Osteoblast (primary cell): ENCODE data around the gene NKX2-3. TPM values are rescaled to one million over a fixed set of nuclear protein-coding genes. Genes with fewer than 3 reads are reported as not detected.

Experiments used
- DNase-seq: peaks from one replicate; pipeline ENCODE4 v3.0.0; 2011; ENCODE audit warnings: low spot score, mixed read lengths; ENCODE audit not compliant: insufficient read length; ENCODE audit errors: missing footprints
- H2AFZ ChIP-seq: 2 replicates; pipeline ENCODE4 v1.6.0; 2011; ENCODE audit warnings: mild to moderate bottlenecking, low read length
- H3K27ac ChIP-seq: 2 replicates; pipeline ENCODE4 v1.5.1; 2011; ENCODE audit warnings: mild to moderate bottlenecking, low read depth, low read length, moderate library complexity
- H3K27me3 ChIP-seq: 2 replicates; pipeline ENCODE4 v1.6.0; 2012; ENCODE audit warnings: mild to moderate bottlenecking, control low read depth, inconsistent platforms, low read length, moderate library complexity; ENCODE audit not compliant: insufficient read depth
- H3K36me3 ChIP-seq: 2 replicates; pipeline ENCODE4 v1.5.1; 2011; ENCODE audit warnings: mild to moderate bottlenecking, low read length, control low read depth, moderate library complexity; ENCODE audit not compliant: insufficient read depth
- H3K4me1 ChIP-seq: 2 replicates; pipeline ENCODE4 v1.5.1; 2011; ENCODE audit warnings: mild to moderate bottlenecking, low read length, control low read depth, moderate library complexity; ENCODE audit not compliant: insufficient read depth
- H3K4me2 ChIP-seq: 2 replicates; pipeline ENCODE4 v1.6.0; 2011; ENCODE audit warnings: mild to moderate bottlenecking, low read length; ENCODE audit not compliant: insufficient read depth
- H3K4me3 ChIP-seq: fragments of 200-600 bp; sonication (generic); 3 replicates; pipeline ENCODE4 v1.5.1; 2012; ENCODE audit warnings: mild to moderate bottlenecking, low read length, inconsistent platforms; ENCODE audit not compliant: insufficient read depth
- H3K79me2 ChIP-seq: 2 replicates; pipeline ENCODE4 v1.6.0; 2012; ENCODE audit warnings: mild to moderate bottlenecking, low read length, control low read depth, inconsistent platforms; ENCODE audit not compliant: insufficient read depth
- H3K9me3 ChIP-seq: 2 replicates; pipeline ENCODE4 v1.5.1; 2011; ENCODE audit warnings: low read depth, low read length, control low read depth
- H4K20me1 ChIP-seq: 2 replicates; pipeline ENCODE4 v1.6.0; 2012; ENCODE audit warnings: mild to moderate bottlenecking, low read length, control low read depth; ENCODE audit not compliant: insufficient read depth
- CTCF ChIP-seq: IDR thresholded peaks from 2 replicates; pipeline ENCODE4 v1.5.1; 2011; ENCODE audit warnings: mild to moderate bottlenecking, low read depth, low read length, moderate library complexity; ENCODE audit errors: extremely low read depth
- total RNA-seq: library from RNA; depleted of rRNA; stranded (reverse); fragments of >200 nt; gene quantifications from 2 replicates; pipeline ENCODE4 v1.2.3, GENCODE V29; 2012

NKX2-3 gene
- total RNA-seq, 1 donor: not detected

DNA sequence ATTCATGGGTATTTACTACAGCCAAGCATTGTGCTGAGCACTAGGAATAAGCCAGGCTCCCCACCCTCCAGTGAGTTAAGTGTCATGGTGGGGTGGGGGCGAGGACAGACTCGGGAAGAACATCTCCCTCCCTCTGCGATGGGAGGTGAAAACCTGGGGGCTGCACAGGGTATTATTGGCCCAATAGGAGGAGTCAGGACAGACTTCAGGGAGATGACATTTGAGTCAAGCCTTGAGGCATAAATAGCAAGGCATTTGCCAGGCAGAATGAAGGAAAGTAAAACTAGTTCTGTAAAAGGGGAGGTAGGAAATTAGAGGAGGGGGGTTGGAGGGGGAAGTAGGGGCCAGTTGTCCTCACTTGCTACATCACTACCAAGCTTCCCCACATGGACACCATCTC, 18.9 kb downstream of the NKX2-3 start:
- H3K4me1 ChIP-seq: peaks cover 5% of the 10 kb centered on the region
- H3K9me3 ChIP-seq: no peaks in the 10 kb centered on the region
- DNase-seq: no peak
- H2AFZ ChIP-seq: no peak overlapping the region
- no peaks in the 10 kb centered on the region for H4K20me1 ChIP-seq
- TF ChIP-seq CTCF: no peak
- H3K4me3 ChIP-seq: no peak overlapping the region
- no peak overlapping the region for H3K4me2 ChIP-seq
- H3K27me3 ChIP-seq: peaks cover 62% of the 10 kb centered on the region
- no peaks in the 10 kb centered on the region for H3K79me2 ChIP-seq
- H3K27ac ChIP-seq: no peak overlapping the region
- H3K36me3 ChIP-seq: no peaks in the 10 kb centered on the region

- Histone ChIP-seq H3K27ac (no peak overlapping the region), H3K9me3 (no peaks in the 10 kb centered on the region), H3K4me1 (no peaks in the 10 kb centered on the region), H4K20me1 (no peaks in the 10 kb centered on the region), H3K4me2 (no peak overlapping the region), H3K36me3 (no peaks in the 10 kb centered on the region), H2AFZ (no peak overlapping the region), H3K4me3 (no peak overlapping the region), H3K27me3 (peaks cover 48% of the 10 kb centered on the region), H3K79me2 (no peaks in the 10 kb centered on the region)
- DNase-seq: no peak
- TF ChIP-seq CTCF: no peak
Observed at GRCh38 chr10:99555371-99555770, 22.6 kb downstream of the NKX2-3 start.

- TF ChIP-seq CTCF: no peak
- H4K20me1 ChIP-seq: no peaks in the 10 kb centered on the region
- no peak for DNase-seq
- no peak overlapping the region for H3K4me2 ChIP-seq
- peaks cover 43% of the 10 kb centered on the region for H3K27me3 ChIP-seq
- no peak overlapping the region for H3K4me3 ChIP-seq
- H3K79me2 ChIP-seq: no peaks in the 10 kb centered on the region
- no peaks in the 10 kb centered on the region for H3K36me3 ChIP-seq
- H3K4me1 ChIP-seq: no peaks in the 10 kb centered on the region
- no peaks in the 10 kb centered on the region for H3K9me3 ChIP-seq
- H2AFZ ChIP-seq: no peak overlapping the region
- no peak overlapping the region for H3K27ac ChIP-seq
Observed at GRCh38 chr10:99555825-99556523, 23.2 kb downstream of the NKX2-3 start.

- Histone ChIP-seq H3K4me1 (no peaks in the 10 kb centered on the region), H2AFZ (no peak overlapping the region), H3K4me3 (no peak overlapping the region), H3K36me3 (no peaks in the 10 kb centered on the region), H3K79me2 (no peaks in the 10 kb centered on the region), H3K4me2 (no peak overlapping the region), H3K27ac (no peak overlapping the region), H4K20me1 (no peaks in the 10 kb centered on the region), H3K9me3 (no peaks in the 10 kb centered on the region), H3K27me3 (peaks cover 41% of the 10 kb centered on the region)
- DNase-seq: no peak
- no peak for TF ChIP-seq CTCF
Observed at GRCh38 chr10:99557044-99557443, 24.3 kb downstream of the NKX2-3 start.
